NB4 (cell line): ENCODE data around the gene C16orf46.
A peak's percentile ranks its signal among the peaks of the same experiment; 100 is the strongest.

ENCODE experiments used
- DNase-seq: peaks from one replicate; pipeline ENCODE4 v3.0.0; 2010; ENCODE audit warnings: low read depth
- H3K4me3 ChIP-seq: one replicate; pipeline ENCODE4 v1.5.1; 2011; ENCODE audit warnings: mild to moderate bottlenecking, low read depth, low read length, moderate library complexity
- CTCF ChIP-seq: IDR thresholded peaks from one replicate; pipeline ENCODE4 v1.5.1; 2012; ENCODE audit warnings: low read depth, low read length
- MAX ChIP-seq: IDR thresholded peaks from 2 replicates; pipeline ENCODE4 v1.6.1; 2011; ENCODE audit warnings: low read depth, low read length
- MYC ChIP-seq: IDR thresholded peaks from 2 replicates; pipeline ENCODE4 v1.6.1; 2011; ENCODE audit warnings: low read depth, low read length
- POLR2A ChIP-seq: IDR thresholded peaks from 2 replicates; pipeline ENCODE4 v1.6.1; 2011; ENCODE audit warnings: mild to moderate bottlenecking; ENCODE audit not compliant: insufficient read length; ENCODE audit errors: extremely low read depth

C16orf46 gene

GRCh38 chr16:81040842-81041241, 36.2 kb downstream of the C16orf46 start:
- H3K4me3 ChIP-seq, result no peak overlapping the region
- TF ChIP-seq CTCF (no peak), POLR2A (no peak), MYC (no peak)
- DNase-seq, result no peak

DNA sequence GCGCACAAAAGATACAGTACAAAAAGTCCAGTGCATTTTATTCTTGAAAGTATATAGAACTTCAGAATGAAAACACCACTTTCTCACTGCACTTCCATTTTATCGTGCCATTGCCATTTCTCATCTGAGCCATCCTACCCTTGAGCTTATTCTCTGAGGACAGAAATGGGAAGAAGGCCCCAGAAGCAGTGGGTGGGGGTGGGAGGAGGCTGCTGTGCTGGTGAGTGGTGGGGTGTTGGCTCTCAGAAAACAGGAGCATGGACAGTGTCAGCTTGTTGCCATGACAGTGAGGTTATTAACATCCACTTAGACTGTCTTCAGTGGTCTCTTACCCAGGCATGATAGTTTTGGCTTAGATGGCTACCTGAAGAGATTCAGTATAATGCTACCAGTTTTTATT, 36.9 kb downstream of the C16orf46 start:
- TF ChIP-seq MAX (no peak), POLR2A (no peak), MYC (no peak), CTCF (no peak)
- H3K4me3 ChIP-seq, result no peak overlapping the region
- no peak for DNase-seq

GRCh38 chr16:81036751-81037350, 40.2 kb downstream of the C16orf46 start:
- peak; percentile 39 for DNase-seq
- TF ChIP-seq POLR2A, result no peak
- TF ChIP-seq CTCF, result no peak
- no peak for TF ChIP-seq MYC
- TF ChIP-seq MAX, result no peak

GRCh38 chr16:81035975-81036750, 40.9 kb downstream of the C16orf46 start:
- H3K4me3 ChIP-seq, result peak overlapping the region; percentile 81
- DNase-seq, result peak; percentile 73
- TF ChIP-seq MAX (no peak), MYC (no peak)

More at GRCh38 chr16:81036751-81037350, 40.2 kb downstream of the C16orf46 start:
- H3K4me3 ChIP-seq, result peak overlapping the region; percentile 81

DNA sequence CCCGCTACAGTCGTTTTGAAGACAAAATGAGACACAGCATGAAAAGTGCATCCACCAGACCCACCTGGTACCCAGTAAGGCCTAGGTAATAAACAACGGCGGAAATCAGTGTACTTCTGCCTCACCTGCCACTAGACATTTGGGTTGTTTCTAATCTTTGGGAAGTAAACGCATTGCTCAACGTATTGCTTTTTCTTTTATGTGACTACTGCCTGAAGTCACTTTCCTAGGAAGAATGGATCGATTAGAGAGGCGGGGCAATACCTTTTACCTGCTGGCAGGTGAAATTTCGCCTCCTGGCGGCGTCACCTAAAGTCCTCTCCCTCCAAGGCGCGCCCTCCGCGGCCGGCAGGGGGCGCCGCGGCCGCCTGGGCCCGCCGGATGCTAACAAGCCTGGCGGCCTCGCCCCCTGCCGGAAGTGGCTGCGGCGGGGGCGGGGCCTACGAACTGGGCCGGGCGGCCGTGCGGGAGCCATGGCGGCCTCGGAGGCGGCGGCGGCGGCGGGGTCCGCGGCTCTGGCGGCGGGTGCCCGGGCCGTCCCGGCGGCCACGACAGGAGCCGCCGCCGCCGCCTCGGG, 41.6 kb downstream of the C16orf46 start, which contains the start of gene ATMIN:
Gene ATMIN, plus strand, starts transcription at position 445 of the 577 bp plus-strand sequence. Its CDS starts 29 bp downstream, at position 474.
- H3K4me3 ChIP-seq, result peak within 1 kb of the TSS; percentile 81
- DNase-seq, result peak; percentile 89
- no peak for TF ChIP-seq MAX
- no peak for TF ChIP-seq MYC
- TF ChIP-seq POLR2A, result peak; percentile 33
- peak; percentile 96 for TF ChIP-seq CTCF
